HG03520 (cell line): Measurements from ENCODE around the gene NUP93.
"Not testable (repeated sequence)": the region's sequence is repeated elsewhere in the genome, so short reads cannot be mapped to it uniquely, and the experiment has no call there.

Source experiments
- ATAC-seq: cut with Tn5 transposase; IDR thresholded peaks from one replicate; pipeline ENCODE4 v1.9.1; 2021; ENCODE audit warnings: mild to moderate bottlenecking, moderate library complexity; ENCODE audit not compliant: unreplicated experiment

NUP93 gene

DNA sequence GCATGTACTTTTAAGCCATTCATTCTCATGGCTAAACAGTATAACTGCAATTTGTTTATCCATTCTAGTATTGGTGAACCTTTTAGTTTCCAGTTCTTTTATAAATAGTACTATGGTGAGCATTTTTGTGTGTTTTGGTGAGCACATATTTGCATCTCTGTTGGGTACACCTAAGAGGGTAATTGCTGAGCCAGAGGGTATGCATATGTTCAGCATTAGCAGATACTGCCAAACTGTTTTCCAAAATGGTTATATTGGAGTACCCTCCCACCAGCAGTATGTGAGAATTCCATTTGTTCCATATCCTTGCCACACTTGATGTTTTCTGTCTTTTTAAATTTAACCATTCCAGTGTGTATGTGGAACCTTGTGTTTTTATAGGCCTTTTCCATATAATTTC lies 81.0 kb downstream of the NUP93 start:
- ATAC-seq: no peak

GRCh38 chr16:56811602-56812001 lies 81.7 kb downstream of the NUP93 start:
- not testable (repeated sequence) for ATAC-seq

DNA sequence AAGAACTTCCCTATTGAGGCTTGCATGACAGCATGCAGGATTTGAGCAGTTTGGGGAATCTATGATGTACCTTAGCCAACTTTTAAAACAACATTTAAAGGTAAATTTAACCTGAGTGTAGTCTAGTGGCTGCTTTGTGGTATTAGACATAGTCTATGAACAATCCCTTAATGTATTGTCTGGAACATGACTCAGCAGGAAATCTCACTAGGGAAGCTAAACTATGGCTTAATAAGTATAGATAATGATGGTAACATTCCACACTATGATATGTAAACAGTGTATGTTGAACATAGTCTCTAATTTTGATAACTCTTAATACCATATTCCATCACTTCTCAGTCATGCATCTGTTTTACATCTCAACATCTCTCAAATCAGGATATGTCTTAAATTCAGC lies 83.0 kb downstream of the NUP93 start:
- ATAC-seq: no peak

DNA sequence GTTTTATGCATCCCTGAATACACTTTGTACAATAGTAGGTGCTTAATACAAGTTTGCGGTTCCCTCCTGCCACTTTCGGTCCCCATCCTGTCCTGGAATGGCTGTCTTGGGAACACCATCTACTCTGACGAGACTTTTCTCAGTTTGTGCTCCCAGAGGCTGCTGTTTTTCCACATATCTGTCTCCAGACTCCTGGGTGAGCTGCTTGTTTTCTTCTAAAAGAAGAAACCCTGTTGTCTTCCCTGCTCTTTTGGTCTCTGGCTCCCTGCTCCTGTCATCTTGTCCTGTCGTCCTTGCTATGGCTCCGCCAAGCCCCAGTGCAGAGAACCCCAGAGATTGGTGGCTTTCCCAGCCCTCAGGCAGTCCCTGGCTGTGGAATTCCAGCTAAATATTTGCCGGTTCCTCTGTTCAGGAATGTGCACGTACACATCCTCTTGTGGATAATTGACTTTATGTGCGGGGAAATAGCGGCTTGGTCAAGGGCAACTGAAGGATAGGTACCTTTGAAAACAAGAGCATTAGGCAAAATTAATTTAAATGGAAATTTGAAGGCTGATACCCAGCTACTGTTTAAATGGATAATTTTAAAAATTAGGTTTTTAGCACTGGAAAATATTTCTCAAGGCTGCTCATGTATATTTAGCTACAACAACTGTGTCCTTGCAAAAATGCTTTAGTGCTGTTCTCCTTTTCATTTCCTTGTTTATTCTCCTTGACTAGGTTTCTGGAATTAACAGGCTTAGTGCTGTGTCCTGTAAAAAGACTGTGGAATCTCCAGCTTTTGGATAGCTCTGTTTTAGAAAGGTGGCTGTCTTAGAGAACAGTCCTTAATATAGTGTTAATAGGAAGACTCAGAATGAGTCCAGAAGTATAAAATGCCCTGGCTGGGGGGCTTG lies 84.9 kb downstream of the NUP93 start:
- ATAC-seq: no peak

DNA sequence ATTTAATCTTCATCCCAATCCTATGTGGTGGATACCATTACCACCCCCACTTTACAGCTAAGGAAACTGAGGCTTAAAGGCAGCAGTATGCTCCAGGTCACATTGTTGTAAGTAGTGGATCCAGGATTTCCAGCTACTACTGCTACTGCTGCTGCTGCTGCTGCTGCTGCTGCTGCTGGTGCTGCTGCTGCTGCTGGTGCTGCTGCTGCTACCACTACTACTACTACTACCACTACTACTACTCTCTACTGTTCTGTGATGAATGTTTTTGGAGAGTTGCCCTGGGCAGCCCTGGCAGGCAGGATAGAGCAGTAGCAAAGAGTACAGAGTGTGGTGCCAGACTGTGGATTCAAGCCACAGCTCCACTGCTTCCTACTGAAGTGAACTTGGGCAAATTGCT lies 85.8 kb downstream of the NUP93 start:
- no peak for ATAC-seq

DNA sequence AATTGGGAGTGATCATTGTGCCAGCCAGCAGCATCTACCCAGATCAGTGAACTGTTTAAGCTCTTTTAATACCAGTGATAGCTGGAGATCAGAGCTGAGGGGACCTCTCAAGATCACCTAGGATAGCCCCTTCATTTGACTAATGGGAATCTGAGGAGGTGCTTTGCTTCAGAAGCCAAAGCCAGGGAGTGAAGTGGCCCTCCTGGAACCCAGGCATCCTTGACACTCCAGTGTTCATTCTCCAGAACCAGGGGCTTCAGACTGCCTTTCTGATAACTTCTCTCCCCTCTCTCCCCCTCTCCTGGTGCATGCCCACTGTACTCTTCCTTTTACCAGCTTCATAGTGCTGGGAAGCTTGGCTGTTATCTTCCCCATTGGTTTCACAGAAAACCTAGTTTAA lies 87.1 kb downstream of the NUP93 start:
- no peak for ATAC-seq

DNA sequence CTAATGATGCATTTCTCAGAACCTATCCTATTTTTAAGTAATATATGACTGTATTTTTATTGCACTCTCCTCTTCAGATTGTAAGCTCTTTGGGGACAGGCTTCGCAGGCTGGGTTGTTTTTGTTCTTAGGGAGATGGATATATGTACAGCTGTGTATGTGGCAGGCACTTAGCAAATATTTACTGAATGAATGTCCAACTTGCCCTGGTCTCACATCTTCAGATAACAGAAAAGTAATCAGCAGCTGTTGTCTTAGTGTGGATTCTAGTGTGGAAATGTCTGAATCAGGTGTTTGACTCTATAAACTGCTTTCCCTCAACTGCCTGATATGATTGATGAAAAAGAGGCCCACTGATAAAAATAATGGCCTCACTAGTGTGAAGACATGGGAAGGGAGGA lies 88.0 kb downstream of the NUP93 start:
- no peak for ATAC-seq

DNA sequence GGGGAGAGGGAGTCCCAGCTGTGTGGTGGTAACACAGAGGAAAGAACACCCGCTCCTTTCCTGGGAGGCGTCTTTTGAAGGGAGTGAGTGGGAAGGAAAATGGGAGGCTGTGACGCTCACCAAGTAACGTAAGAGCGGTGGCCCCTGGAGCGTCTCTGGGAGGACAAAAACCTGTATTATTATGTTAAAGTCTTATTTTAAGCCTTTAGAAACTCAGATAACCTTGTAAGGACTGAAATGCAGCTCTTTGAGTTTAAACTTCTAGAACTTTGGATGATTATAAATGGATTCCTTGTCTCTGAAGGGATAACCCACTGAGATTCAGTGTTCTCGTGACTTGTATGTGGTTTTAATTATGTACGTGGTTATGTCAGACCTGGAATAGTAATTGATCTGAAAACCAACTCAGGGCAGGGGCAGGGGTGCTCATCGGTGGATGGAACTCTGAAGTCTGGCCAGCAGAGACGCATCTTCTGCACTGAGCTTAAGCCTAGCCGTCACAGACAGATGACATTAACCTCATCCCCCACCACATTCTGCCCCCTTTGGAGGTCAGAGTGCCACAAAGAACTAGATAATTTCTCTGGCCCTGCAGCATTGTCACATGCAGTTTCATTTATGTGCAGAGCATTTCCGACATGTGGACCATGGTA lies 93.3 kb downstream of the NUP93 start:
- no peak for ATAC-seq

- ATAC-seq: no peak
Observed at GRCh38 chr16:56824331-56824730, 94.4 kb downstream of the NUP93 start.

GRCh38 chr16:56824804-56825203 lies 94.9 kb downstream of the NUP93 start:
- ATAC-seq: no peak

DNA sequence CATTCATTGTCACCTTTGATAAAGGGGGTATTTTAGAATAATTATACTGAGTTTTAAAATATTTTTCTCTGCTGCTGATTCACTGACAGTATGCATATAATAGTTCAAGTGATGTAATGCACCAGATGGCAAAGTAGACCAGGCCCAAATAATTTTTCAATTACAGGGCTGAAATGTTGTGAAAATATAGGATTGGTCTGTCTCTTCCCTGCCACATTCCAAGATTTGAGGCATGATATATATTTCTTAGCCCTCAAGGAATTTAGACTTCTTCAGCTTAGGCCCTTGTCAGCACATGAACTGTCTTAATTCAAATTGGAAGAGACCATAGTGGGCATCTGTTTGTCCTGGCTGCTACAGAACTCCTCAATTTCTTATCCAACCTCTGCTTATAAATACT lies 95.9 kb downstream of the NUP93 start:
- ATAC-seq: no peak

GRCh38 chr16:56828647-56829046 lies 98.7 kb downstream of the NUP93 start:
- ATAC-seq: no peak

DNA sequence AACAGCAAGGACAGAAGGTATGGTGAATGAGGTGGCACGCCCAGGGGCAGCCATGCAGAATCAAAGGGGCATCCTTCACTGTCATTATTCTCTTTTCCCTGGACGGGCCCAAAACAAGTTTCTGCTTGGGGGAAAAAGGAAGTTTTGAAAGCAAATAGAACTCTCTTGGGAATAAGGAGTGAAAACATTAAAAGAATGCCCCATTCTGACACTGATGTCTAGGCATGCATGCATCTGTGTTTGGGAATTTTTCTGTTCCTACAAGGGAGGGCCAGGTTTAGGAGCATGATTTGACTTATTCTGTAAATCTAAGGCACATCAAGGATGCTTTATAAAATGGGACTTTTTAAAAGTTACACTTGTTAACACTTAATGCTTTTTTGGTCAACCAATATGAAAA lies 100.7 kb downstream of the NUP93 start:
- no peak for ATAC-seq

- no peak for ATAC-seq
Observed at GRCh38 chr16:56832768-56833167, 102.8 kb downstream of the NUP93 start.

- no peak for ATAC-seq
Observed at GRCh38 chr16:56833243-56833970, 103.5 kb downstream of the NUP93 start.

DNA sequence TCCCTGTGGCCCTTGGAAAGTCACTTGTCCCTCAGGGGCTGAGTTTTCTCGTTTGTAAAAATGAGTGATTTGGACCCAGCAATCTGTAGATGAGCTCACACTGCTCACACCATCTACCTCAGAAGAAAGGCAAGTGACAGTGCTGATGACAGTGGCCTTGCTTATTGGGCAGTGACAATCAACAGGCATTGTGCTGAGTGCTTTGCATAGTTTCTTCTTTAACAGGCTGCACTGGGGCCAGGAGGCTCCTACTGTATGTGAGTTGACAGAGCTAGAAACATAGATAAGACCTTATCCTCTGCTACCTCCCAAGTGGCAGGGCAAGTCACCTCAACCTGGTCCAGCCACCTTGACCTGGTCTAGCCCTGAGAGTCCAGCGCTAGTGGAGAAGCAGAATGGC lies 105.4 kb downstream of the NUP93 start:
- ATAC-seq: no peak

- no peak for ATAC-seq
Observed at GRCh38 chr16:56836410-56837230, 106.7 kb downstream of the NUP93 start.

DNA sequence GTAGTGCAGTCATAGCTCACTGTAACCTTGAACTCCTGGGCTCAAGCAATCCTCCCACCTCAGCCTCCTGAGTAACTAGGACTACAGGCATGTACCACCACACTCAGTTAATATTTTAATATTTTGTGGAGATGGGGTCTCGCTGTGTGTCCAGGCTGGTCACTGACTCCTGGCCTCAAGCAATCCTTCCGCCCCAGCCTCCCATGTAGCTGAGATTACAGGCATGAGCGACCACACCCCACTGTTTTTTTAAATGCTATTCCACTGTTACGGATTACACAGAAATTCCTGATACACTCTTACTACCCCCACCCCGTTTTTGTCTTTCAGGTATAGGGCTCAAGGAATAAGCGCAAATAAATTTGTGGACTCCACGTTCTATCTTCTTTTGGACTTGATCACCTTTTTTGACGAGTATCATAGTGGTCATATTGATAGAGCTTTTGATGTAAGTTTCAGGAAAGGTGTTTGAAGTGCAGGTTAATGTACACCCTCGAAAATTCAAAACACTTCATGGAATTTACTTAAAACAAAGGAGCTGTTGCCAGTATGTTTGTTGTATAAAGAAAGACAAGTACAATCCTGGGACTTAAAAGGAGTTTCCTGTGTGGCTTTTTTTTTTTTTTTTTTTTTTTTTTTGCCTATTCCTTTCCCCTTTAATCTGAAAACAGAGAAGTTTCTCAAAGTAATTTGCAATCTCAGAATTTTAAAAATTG lies 108.9 kb downstream of the NUP93 start:
- no peak for ATAC-seq

GRCh38 chr16:56841233-56841632 lies 111.3 kb downstream of the NUP93 start:
- ATAC-seq: no peak

GRCh38 chr16:56841659-56842058 lies 111.7 kb downstream of the NUP93 start:
- ATAC-seq: no peak
